Stomach (tissue), 4 donors: ENCODE measurements around the gene GTF2I.
"Not testable (repeated sequence)": the region's sequence is repeated elsewhere in the genome, so short reads cannot be mapped to it uniquely, and the experiment has no call there.

Source experiments
- CTCF ChIP-seq, 7 experiments: fragments of 450-650 bp in 4 of 7; fragments of 200-600 bp in 3 of 7; sonication (generic) in 3 of 7; IDR thresholded peaks; one replicate each; pipeline ENCODE4 v1.5.1; 2016 to 2019; ENCODE audit warnings: antibody characterized with exemption in 7 of 7, control low read depth in 2 of 7, mild to moderate bottlenecking in 1 of 7
- EP300 ChIP-seq: sonication (generic); formaldehyde crosslinking; IDR thresholded peaks from one replicate; pipeline ENCODE4 v1.6.1; 2017; ENCODE audit warnings: antibody characterized with exemption
- POLR2A ChIP-seq, 4 donors: fragments of 450-650 bp; IDR thresholded peaks; one replicate each; pipeline ENCODE4 v1.6.1; 2016; ENCODE audit warnings: antibody characterized with exemption in 4 of 4, control low read depth in 2 of 4, mild to moderate bottlenecking in 1 of 4, moderate library complexity in 1 of 4
- POLR2AphosphoS5 ChIP-seq, 3 donors: sonication (generic); formaldehyde crosslinking; IDR thresholded peaks; one replicate each; pipeline ENCODE4 v1.6.1; 2016; ENCODE audit warnings: antibody characterized with exemption in 3 of 3

- not testable (repeated sequence) for TF ChIP-seq CTCF (IDR thresholded peaks at IDR 0.05); POLR2A (IDR thresholded peaks at IDR 0.05); POLR2AphosphoS5 (IDR thresholded peaks at IDR 0.05); EP300
Observed at GRCh38 chr7:74730186-74730585, 72.7 kb downstream of the GTF2I start.
